ENCODE results near the gene SRM.
"Not testable (repeated sequence)": the region's sequence is repeated elsewhere in the genome, so short reads cannot be mapped to it uniquely, and the experiment has no call there.

SRM gene

GRCh38 chr1:11044849-11045427 is 14.9 kb downstream of the SRM start:
- TF ChIP-seq CTCF (IDR thresholded peaks at IDR 0.05; ENCODE audit: extremely low read depth, insufficient read depth, missing control alignments), result no peak
- no peak for DNase-seq (ENCODE audit: low spot score)
- in situ Hi-C loops (cut with MboI; ENCODE audit: low pct_unique_long_range_greater_than_20kb, low sequenced_read_pairs, unreplicated experiment), result loop anchor here (25.0 kb wide), 1 partner anchor 592 kb away; no protein-coding TSS in a partner anchor

DNA sequence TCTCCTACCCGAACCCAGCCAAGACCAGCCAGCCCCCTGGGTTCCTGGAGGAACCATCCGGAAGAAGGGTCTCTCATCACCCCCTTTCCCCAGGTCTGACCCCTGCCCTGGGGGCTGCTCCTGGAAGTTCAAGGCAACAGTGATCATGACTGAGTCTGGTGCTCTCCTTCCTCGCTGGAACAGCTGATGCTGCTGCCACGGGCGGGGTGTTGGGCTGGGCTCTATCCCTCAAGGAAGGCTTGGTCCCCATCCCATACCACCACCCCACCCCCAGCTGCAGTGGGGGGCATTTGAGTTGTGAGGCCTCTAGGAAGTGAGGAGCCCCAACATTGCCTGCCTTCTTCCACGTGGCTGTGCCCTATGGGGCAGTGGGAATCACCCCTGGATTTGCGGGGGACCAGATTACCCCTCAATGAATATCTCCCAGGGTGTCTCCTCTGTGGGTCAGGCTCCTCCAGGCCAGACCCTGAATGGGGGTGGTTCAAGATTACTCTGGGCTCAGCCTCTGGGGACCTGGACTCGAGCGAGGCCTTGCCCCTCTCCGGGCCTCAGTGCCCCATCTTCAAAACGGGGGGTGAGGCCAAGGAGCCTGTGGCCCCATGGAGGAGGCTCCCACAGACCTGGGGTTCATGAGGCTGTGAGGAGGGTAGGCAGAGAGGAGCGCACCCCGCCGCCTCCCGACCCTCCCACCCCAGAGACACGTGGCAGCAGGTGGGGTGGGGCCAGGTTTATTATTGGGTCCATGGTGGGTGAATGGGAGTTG is 15.6 kb downstream of the SRM start:
- DNase-seq (ENCODE audit: low spot score), result no peak
- in situ Hi-C loops (cut with MboI; ENCODE audit: low pct_unique_long_range_greater_than_20kb, low sequenced_read_pairs, unreplicated experiment), result loop anchor here (25.0 kb wide), 1 partner anchor 593 kb away; no protein-coding TSS in a partner anchor
- no peak for TF ChIP-seq CTCF (IDR thresholded peaks at IDR 0.05; ENCODE audit: extremely low read depth, insufficient read depth, missing control alignments)

- no peak for DNase-seq (ENCODE audit: low spot score)
- in situ Hi-C loops (cut with MboI; ENCODE audit: low pct_unique_long_range_greater_than_20kb, low sequenced_read_pairs, unreplicated experiment), result loop anchor here (25.0 kb wide), 1 partner anchor 594 kb away; no protein-coding TSS in a partner anchor
- no peak for TF ChIP-seq CTCF (IDR thresholded peaks at IDR 0.05; ENCODE audit: extremely low read depth, insufficient read depth, missing control alignments)
These were observed 16.6 kb downstream of the SRM start for GRCh38 chr1:11042995-11043874.

DNA sequence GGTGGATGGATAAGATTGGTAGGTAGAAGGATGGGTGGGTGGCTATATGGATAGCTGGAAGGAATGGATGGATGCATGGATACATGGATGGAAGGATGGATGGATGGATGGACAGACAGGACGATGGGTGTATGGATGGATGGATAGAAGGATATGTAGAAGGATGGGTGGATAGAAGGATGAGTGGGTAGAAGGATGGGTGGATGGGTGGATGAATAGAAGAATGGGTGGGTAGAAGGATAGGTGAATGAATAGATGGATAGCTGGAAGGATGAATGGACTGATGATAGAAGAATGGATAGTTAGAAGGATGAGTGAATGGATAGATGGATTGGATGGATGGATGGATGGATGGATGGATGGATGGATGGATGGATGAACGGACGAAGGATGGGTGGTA is 17.8 kb downstream of the SRM start:
- in situ Hi-C loops (cut with MboI; ENCODE audit: low pct_unique_long_range_greater_than_20kb, low sequenced_read_pairs, unreplicated experiment), result loop anchor here (25.0 kb wide), 1 partner anchor 595 kb away; no protein-coding TSS in a partner anchor
- no peak for TF ChIP-seq CTCF (IDR thresholded peaks at IDR 0.05; ENCODE audit: extremely low read depth, insufficient read depth, missing control alignments)
- DNase-seq (ENCODE audit: low spot score), result no peak

GRCh38 chr1:11041048-11041447 is 18.8 kb downstream of the SRM start:
- in situ Hi-C loops (cut with MboI; ENCODE audit: low pct_unique_long_range_greater_than_20kb, low sequenced_read_pairs, unreplicated experiment), result loop anchor here (25.0 kb wide), 1 partner anchor 596 kb away; no protein-coding TSS in a partner anchor
- no peak for TF ChIP-seq CTCF (IDR thresholded peaks at IDR 0.05; ENCODE audit: extremely low read depth, insufficient read depth, missing control alignments)
- no peak for DNase-seq (ENCODE audit: low spot score)

DNA sequence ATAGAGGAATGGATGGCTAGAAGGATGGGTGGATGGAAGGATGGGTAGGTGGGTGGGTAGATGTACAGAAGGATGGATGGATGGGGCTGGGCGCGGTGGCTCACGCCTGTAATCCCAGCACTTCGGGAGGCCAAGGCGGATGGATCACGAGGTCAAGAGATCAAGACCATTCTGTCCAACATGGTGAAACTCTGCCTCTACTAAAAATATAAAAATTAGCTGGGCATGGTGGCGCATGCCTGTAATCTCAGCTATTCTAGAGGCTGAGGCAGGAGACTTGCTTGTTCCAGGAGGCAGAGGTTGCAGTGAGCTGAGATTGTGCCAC is 19.8 kb downstream of the SRM start:
- in situ Hi-C loops (cut with MboI; ENCODE audit: low pct_unique_long_range_greater_than_20kb, low sequenced_read_pairs, unreplicated experiment), result loop anchor here (25.0 kb wide), 1 partner anchor 597 kb away; no protein-coding TSS in a partner anchor
- DNase-seq (ENCODE audit: low spot score), result not testable (repeated sequence)

All from GM13977 (cell line).